Naive thymus-derived CD8-positive, alpha-beta T cell (primary cell): Measurements from ENCODE around the gene ARNT2. TPM values are rescaled to one million over a fixed set of nuclear protein-coding genes. Genes with fewer than 3 reads are reported as not detected.

Source experiments
- ATAC-seq, 2 donors: fragments of 150-1000 bp; cut with Tn5 transposase in 1 of 2; sonication (Bioruptor Pico), chemical (Tn5 transposase) in 1 of 2; 1 replicate in 1 of 2; 2 replicates in 1 of 2; pipeline ENCODE4 v1.10.0; 2021; ENCODE audit warnings: mild to moderate bottlenecking in 2 of 2, moderate library complexity in 2 of 2
- POLR2A ChIA-PET: fragments of 350-600 bp; sonication (Branson Sonifier 250); formaldehyde crosslinking; loops from one replicate; lab custom pipeline; 2021; ENCODE audit warnings: antibody characterized with exemption; lab: Charles Lee
- DNase-seq, 10 donors: peaks; one replicate each; pipeline versions ENCODE4 v3.0.0 to v3.0.0-alpha.2; 2020 to 2022
- H3K27ac Mint-ChIP-seq, 10 donors: one replicate each; pipeline ENCODE4 v1.8.0; 2020 to 2022; ENCODE audit warnings: mild to moderate bottlenecking in 10 of 10, mixed read lengths in 10 of 10, moderate library complexity in 4 of 10, inconsistent platforms in 1 of 10
- H3K27me3 Mint-ChIP-seq, 5 donors: one replicate each; pipeline ENCODE4 v1.8.0; 2021 to 2022; ENCODE audit warnings: mixed read lengths in 5 of 5
- H3K36me3 Mint-ChIP-seq, 3 donors: one replicate each; pipeline ENCODE4 v1.8.0; 2020 to 2022; ENCODE audit warnings: mixed read lengths in 3 of 3, mild to moderate bottlenecking in 2 of 3, inconsistent platforms in 1 of 3
- H3K4me1 Mint-ChIP-seq, 4 donors: one replicate each; pipeline ENCODE4 v1.8.0; 2021 to 2022; ENCODE audit warnings: mixed read lengths in 4 of 4
- H3K4me3 Mint-ChIP-seq, 10 donors: one replicate each; pipeline ENCODE4 v1.8.0; 2020 to 2022; ENCODE audit warnings: mild to moderate bottlenecking in 10 of 10, mixed read lengths in 10 of 10, moderate library complexity in 6 of 10, inconsistent platforms in 1 of 10
- H3K9me3 Mint-ChIP-seq, 9 donors: one replicate each; pipeline ENCODE4 v1.8.0; 2020 to 2022; ENCODE audit warnings: mixed read lengths in 9 of 9, mild to moderate bottlenecking in 3 of 9, inconsistent platforms in 1 of 9, moderate library complexity in 1 of 9
- polyA plus RNA-seq, 3 donors: library from polyadenylated mRNA; unstranded; fragments of 300-500 nt; fragmentation: Illumina TruSeq; gene quantifications; one replicate each; pipeline ENCODE4 v1.2.3, GENCODE V29; 2021
- total RNA-seq, 8 experiments: library from RNA in 2 of 8; stranded (reverse) in 2 of 8; gene quantifications; one replicate each; pipeline ENCODE4 v1.2.3 and lab custom pipeline; 2021 to 2026

ARNT2 gene
- total and polyA plus RNA-seq, 5 experiments from 2014 or later, result not detected

DNA sequence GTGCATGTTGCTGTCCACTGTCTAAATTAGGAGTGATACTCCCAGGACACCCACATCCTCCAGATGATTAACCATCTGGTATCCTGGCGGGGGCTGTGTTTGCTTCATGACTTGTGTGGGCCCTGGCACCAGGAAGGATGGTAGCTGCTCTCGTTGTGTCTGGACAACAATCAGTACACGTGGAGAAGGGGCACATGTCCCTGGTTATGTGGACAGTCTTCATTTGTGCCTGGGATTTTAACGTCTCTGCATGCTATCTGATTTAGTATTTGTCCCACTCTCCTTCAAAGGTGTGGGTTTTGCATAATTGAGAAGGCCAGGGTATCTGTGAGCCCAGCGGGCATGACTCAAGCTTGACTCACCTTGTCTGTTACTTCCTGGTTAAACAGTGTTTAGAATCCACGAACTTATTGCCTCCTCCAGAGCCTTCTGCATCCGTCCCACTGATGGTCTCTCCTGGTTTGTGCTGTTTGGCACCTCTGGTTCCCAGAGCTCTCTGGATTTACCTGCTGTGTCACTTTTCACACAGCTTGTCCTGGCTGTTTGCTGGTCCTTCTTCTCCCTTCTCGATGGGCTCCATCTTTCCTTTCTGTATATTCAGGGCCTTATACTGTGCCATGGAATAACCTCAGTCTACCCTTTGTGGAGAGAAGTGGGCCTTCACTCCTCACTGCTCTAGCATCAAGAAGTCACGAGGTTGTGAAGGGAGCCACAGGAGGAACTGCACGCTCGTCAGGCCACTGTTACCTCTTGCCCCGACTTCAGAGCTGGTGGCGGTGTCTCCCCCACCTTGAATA is 32.5 kb downstream of the ARNT2 start:
- ATAC-seq (no peak), DNase-seq (no peak)
- no peak overlapping the region for H3K4me3 Mint-ChIP-seq
- H3K4me1 Mint-ChIP-seq, result peaks cover 0 to 2% (median 0%) of the 10 kb centered on the region in 4 donors
- H3K36me3 Mint-ChIP-seq, result no peaks in the 10 kb centered on the region
- H3K9me3 Mint-ChIP-seq, result no peaks in the 10 kb centered on the region
- POLR2A ChIA-PET, result no interaction called here
- H3K27me3 Mint-ChIP-seq, result peaks cover 8 to 24% (median 20%) of the 10 kb centered on the region in 5 donors
- no peak overlapping the region for H3K27ac Mint-ChIP-seq

DNA sequence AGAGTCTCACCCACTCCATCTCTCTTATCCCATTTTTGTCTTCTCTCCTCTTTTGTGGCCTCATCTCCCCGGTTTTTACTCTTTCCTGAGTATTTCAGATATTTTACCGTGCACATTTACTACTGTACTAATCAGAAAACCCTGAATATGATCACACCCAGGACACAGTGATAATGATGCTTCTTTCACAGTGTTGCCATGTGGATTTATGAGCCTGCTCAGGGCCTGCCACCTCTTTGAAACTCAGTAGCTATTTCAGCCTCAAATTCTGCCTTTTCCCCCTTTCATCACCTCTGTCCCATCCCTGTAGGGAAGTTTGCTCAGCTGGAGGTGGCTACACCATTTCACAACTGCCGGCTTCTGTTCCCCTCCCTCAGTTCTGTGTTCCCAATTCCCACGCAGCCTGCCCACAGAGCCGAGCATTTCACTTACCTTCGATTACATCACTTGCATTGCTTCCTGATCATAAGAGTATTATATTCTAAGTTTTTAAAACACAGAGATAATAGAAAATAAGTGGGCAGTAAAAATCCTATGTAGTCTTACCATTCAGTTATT is 33.2 kb downstream of the ARNT2 start:
- ATAC-seq, result no peak

DNA sequence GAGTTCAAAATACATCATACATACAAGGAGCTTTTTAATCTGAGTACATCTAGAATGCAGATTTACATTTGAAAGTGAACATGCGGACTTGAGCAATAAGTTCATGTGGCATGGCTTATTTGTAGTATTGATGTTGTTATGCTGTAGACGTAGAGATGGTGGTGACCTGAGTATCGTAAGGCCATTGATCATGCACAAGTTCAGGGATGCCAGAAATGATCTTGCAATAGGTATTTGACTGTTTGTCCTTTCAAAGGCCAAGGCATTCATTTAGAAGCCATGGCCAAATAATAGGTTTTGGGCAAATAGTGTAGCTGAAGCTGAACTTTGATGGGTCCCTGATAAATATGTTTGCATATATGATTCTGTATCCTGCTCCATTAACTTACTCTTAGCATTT is 35.0 kb downstream of the ARNT2 start:
- DNase-seq, result no peak
- ATAC-seq, result no peak
- no peaks in the 10 kb centered on the region for H3K9me3 Mint-ChIP-seq
- peaks cover 0 to 2% (median 0%) of the 10 kb centered on the region in 4 donors for H3K4me1 Mint-ChIP-seq
- POLR2A ChIA-PET, result no interaction called here
- H3K4me3 Mint-ChIP-seq, result no peak overlapping the region
- H3K27me3 Mint-ChIP-seq, result peaks cover 11 to 29% (median 22%) of the 10 kb centered on the region in 5 donors
- H3K27ac Mint-ChIP-seq, result no peak overlapping the region
- no peaks in the 10 kb centered on the region for H3K36me3 Mint-ChIP-seq

More for the DNA sequence above, 33.2 kb downstream of the ARNT2 start:
- no peak overlapping the region for H3K27ac Mint-ChIP-seq
- H3K4me3 Mint-ChIP-seq, result no peak overlapping the region
- H3K27me3 Mint-ChIP-seq, result peaks cover 11 to 29% (median 22%) of the 10 kb centered on the region in 5 donors
- H3K36me3 Mint-ChIP-seq, result no peaks in the 10 kb centered on the region
- peaks cover 0 to 2% (median 0%) of the 10 kb centered on the region in 4 donors for H3K4me1 Mint-ChIP-seq
- H3K9me3 Mint-ChIP-seq, result no peaks in the 10 kb centered on the region
- POLR2A ChIA-PET, result no interaction called here
- DNase-seq, result no peak

DNA sequence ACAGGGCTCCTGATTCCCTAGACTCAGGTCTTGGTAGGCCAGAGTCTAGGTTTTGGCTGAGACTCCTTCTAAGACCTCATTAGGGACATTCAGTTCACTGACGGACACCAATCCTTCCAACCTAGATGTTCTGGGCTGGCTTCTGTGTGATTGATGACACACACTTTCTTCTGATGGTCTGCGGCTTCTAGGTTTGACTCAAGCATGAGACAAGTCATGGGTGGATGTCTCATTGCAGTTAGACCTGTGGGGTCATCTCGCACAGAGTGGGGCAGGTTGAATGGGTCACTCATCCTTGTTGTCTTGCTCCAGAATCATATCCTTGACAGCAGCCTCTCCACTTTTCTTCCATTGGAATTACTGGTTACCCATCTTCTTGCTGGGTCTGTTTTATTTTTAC is 35.8 kb downstream of the ARNT2 start:
- H3K4me3 Mint-ChIP-seq, result no peak overlapping the region
- no peaks in the 10 kb centered on the region for H3K4me1 Mint-ChIP-seq
- no peaks in the 10 kb centered on the region for H3K36me3 Mint-ChIP-seq
- no peak overlapping the region for H3K27ac Mint-ChIP-seq
- no peaks in the 10 kb centered on the region for H3K9me3 Mint-ChIP-seq
- DNase-seq (no peak), ATAC-seq (no peak)
- POLR2A ChIA-PET, result no interaction called here
- peaks cover 11 to 26% (median 18%) of the 10 kb centered on the region in 5 donors for H3K27me3 Mint-ChIP-seq

DNA sequence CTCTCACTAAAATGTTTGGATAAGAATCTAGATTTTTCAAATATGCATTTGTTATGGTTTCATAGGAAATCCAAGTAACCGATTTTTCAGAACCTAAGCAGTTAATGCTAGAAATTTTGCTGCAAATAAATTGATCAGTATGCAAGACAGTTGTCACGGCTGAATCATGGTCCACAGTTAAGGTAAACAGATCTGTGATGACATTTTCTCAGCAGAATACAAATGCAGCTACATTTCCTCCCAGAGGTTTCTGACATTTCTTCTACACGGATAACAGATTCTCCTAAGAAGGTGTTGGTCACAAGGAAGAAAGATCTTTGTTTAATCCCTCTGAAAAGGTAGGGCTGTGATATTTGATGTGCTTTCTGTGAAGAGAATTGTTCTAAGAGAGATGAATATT is 36.9 kb downstream of the ARNT2 start:
- no peaks in the 10 kb centered on the region for H3K9me3 Mint-ChIP-seq
- ATAC-seq, result no peak
- H3K27ac Mint-ChIP-seq, result no peak overlapping the region
- peaks cover 11 to 26% (median 18%) of the 10 kb centered on the region in 5 donors for H3K27me3 Mint-ChIP-seq
- H3K4me1 Mint-ChIP-seq, result no peaks in the 10 kb centered on the region
- no peak for DNase-seq
- H3K36me3 Mint-ChIP-seq, result no peaks in the 10 kb centered on the region
- no peak overlapping the region for H3K4me3 Mint-ChIP-seq
- POLR2A ChIA-PET, result no interaction called here

DNA sequence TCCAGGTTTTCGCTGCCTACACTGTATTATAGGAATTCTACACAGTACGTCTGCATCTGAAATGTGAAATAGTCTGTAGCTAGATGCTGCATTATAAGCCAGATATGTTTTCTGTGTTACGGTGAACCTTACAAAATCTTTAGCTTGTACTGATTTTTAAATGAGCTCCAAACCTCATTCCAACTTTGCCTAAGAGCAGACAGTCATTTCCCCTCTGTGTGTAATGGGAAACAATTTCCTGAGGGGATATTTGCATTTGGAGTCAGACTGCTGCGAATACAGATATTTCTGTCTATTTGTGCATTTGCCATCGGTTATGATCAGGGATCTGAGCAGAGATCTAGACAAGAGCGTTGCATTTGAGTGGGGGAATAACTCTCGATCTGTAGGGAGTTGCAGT is 37.5 kb downstream of the ARNT2 start:
- H3K27ac Mint-ChIP-seq, result no peak overlapping the region
- H3K9me3 Mint-ChIP-seq, result no peaks in the 10 kb centered on the region
- no peak for ATAC-seq
- no peak for DNase-seq
- peaks cover 9 to 23% (median 18%) of the 10 kb centered on the region in 5 donors for H3K27me3 Mint-ChIP-seq
- H3K4me3 Mint-ChIP-seq, result no peak overlapping the region
- H3K4me1 Mint-ChIP-seq, result no peaks in the 10 kb centered on the region
- POLR2A ChIA-PET, result no interaction called here
- H3K36me3 Mint-ChIP-seq, result no peaks in the 10 kb centered on the region

DNA sequence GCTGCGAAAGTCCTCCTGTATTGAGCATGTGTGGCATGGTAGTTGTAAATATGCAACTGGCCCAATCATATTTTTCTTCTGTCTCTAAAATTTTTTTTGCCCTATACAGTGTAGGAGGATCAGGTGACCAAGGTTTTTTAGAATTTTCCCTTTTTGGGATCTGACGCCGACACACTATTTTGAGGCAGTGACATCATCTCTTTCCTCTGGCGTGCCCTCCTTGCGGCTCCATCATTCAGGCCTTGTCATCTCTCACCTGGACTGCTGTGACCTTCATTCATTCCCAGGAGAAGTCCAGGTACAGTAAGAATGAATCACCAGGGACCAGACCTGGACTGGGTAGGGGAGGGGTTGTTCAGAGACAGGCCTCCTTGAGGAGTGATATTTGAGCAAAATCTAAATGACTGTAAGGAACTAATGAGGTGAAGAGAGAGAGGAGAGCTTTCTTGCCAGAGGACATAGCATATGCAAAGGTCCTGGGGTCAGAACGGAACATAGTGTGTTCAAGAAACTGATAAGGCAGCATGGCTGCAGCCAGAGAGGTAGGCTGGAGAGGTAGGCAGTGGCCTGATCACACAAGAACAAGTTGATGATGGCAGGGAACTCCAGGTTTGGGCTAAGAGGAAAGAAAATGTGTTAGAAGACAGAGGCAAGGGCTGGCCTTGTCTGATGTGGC is 38.7 kb downstream of the ARNT2 start:
- ATAC-seq, result no peak
- Mint-ChIP-seq H3K9me3 (no peaks in the 10 kb centered on the region), H3K4me1 (no peaks in the 10 kb centered on the region), H3K27me3 (peaks cover 9 to 20% (median 10%) of the 10 kb centered on the region in 5 donors), H3K27ac (no peak overlapping the region), H3K36me3 (no peaks in the 10 kb centered on the region), H3K4me3 (no peak overlapping the region)
- POLR2A ChIA-PET, result no interaction called here
- no peak for DNase-seq

DNA sequence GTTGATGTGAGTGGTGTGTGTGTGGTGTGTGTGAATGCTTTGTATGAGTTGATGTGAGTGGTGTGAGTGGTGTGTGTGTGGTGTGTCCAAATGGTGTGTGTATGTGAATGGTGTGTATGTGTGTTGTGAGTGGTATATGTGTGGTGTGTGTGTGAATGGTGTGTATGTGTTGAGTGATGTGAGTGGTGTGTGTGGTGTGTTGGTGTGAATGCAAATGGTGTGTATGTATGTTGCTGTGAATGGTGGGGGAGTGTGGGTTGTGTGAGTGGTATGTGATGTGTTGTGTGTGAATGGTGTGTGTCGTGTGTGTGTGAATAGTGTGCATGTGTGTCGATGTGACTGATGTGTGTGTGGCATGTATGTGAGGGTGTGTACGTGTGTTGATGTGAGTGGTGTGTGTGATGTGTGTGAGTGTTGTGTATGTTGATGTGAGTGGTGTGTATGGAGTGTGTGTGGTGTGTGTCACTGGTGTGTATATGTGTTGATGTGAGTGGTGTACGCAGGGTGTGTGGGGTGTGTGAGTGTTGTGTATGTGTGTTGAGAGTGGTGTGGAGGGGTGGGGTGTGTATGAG is 40.6 kb downstream of the ARNT2 start:
- H3K9me3 Mint-ChIP-seq, result no peaks in the 10 kb centered on the region
- no peak for ATAC-seq
- H3K4me3 Mint-ChIP-seq, result no peak overlapping the region
- H3K36me3 Mint-ChIP-seq, result no peaks in the 10 kb centered on the region
- DNase-seq, result no peak
- H3K4me1 Mint-ChIP-seq, result no peaks in the 10 kb centered on the region
- H3K27ac Mint-ChIP-seq, result no peak overlapping the region
- peaks cover 9 to 19% (median 11%) of the 10 kb centered on the region in 5 donors for H3K27me3 Mint-ChIP-seq
- POLR2A ChIA-PET, result no interaction called here

DNA sequence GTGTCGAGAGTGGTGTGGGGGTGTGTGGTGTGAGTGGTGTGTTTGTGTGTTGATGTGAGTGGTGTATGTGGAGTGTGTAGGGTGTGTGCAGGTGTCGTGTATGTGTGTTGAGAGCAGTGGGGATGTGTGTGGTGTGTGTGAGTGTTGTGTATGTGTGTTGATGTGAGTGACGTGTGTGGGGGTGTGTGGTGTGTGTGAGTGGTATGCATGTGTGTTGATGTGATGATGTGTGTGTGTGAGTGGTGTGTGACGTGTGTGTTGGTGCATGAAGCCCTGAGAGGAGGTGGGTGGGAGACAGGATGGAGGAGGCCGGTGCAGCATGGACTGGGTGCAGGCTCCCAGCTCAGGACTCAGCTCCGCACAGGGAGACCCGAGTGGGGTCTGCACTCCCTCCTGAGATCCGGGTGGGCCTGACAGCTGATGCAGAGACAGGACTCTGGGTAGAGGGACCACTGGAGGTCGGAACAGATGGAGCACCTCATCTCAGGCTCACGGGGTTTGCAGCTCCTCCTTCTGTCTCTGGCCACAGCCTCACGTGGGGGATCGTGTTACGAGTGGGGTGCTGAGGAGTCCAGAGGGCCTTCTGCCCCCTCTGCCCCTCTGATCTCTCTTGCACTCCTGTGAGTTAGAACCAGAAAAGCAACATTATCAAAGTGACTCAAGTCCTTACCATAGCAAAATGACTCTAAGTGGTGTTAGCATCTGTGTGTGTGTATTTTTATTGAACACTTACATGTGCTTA is 41.3 kb downstream of the ARNT2 start:
- no peak overlapping the region for H3K27ac Mint-ChIP-seq
- POLR2A ChIA-PET, result no interaction called here

DNA sequence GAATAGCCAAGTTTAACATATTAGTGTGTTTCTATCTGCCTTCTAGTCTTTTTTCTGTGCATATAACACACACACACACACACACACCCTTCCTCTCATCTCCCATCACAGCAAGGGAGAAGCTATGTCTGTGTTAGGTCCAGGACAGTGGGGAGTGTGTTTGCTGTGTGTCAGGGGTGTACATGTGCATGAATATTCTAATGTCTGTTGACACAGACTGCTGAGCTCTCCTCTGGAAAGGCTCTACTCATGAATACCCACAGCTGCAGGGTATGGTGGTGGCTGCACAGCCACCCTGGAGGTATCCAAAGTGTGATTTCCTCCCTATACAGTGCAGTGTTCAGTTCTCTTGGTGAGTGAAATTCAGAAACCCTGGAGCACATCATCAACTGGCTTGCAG is 42.9 kb downstream of the ARNT2 start:
- Mint-ChIP-seq H3K27ac (no peak overlapping the region), H3K4me3 (no peak overlapping the region), H3K4me1 (no peaks in the 10 kb centered on the region), H3K36me3 (no peaks in the 10 kb centered on the region), H3K9me3 (no peaks in the 10 kb centered on the region), H3K27me3 (peaks cover 0 to 5% (median 3%) of the 10 kb centered on the region in 5 donors)
- POLR2A ChIA-PET, result no interaction called here
- DNase-seq (no peak), ATAC-seq (no peak)

More for the DNA sequence above, 41.3 kb downstream of the ARNT2 start:
- no peak for DNase-seq
- no peak for ATAC-seq
- H3K4me3 Mint-ChIP-seq, result no peak overlapping the region
- peaks cover 6 to 13% (median 11%) of the 10 kb centered on the region in 5 donors for H3K27me3 Mint-ChIP-seq
- no peaks in the 10 kb centered on the region for H3K36me3 Mint-ChIP-seq
- no peaks in the 10 kb centered on the region for H3K4me1 Mint-ChIP-seq
- H3K9me3 Mint-ChIP-seq, result no peaks in the 10 kb centered on the region

DNA sequence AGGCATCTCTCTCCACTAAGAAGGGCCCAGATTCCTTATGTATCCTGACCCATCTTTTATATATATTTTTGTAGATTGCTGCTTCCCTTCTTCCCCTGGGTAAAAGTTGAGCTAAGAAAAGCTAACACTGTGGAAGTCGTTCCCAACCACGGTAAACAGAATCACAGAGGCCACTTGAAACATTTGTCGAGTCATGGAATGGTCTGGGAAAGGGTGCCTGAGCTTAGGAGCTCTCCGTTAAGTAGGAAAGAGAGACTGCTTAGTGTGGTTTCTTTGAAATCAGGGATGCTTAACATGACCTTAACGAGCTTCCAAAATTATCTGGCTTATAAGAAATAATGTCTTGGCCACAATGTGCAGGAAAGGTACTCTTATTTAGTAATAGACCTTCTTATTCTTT is 45.6 kb downstream of the ARNT2 start:
- H3K27me3 Mint-ChIP-seq, result peaks cover 0 to 6% (median 3%) of the 10 kb centered on the region in 5 donors
- no peaks in the 10 kb centered on the region for H3K36me3 Mint-ChIP-seq
- H3K4me1 Mint-ChIP-seq, result no peaks in the 10 kb centered on the region
- no peak overlapping the region for H3K27ac Mint-ChIP-seq
- no peak overlapping the region for H3K4me3 Mint-ChIP-seq
- H3K9me3 Mint-ChIP-seq, result no peaks in the 10 kb centered on the region
- POLR2A ChIA-PET, result interaction anchor here (0.6 kb wide), 1 partner anchor 866 kb away, joined by 3 read pairs; no protein-coding TSS in a partner anchor
- ATAC-seq (no peak), DNase-seq (no peak)

DNA sequence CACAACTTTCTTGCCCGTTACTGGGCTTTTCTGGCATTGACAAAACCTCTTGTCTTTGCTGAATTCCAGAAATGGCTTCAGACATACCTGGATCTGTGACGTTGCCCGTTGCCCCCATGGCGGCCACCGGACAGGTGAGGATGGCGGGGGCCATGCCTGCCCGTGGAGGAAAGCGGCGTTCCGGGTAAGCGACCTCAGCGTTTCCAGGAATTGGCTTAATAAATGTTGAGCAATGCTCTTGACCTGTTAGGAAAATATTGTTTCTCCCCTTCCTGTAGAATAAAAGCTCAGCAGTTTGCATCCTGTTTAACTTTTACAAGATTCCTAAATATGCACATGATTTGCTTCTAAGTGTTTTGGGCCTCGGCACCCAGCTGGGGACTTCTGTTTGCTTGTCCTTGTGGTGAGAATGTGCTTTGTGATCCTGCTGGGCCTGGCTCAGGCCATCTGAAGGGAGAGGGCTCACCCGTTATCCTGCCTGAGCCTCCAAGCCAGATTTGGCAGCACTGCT is 46.7 kb downstream of the ARNT2 start:
- Mint-ChIP-seq H3K27ac (no peak overlapping the region), H3K4me1 (peaks cover 0 to 5% (median 3%) of the 10 kb centered on the region in 4 donors), H3K9me3 (no peaks in the 10 kb centered on the region), H3K4me3 (no peak overlapping the region), H3K36me3 (no peaks in the 10 kb centered on the region), H3K27me3 (peaks cover 0 to 11% (median 5%) of the 10 kb centered on the region in 5 donors)
- no peak for ATAC-seq
- POLR2A ChIA-PET, result no interaction called here
- no peak for DNase-seq
